ENCODE results near the gene TRAPPC10. TPM values are rescaled to one million over a fixed set of nuclear protein-coding genes. Genes with fewer than 3 reads are reported as not detected.

The TRAPPC10 gene
- total and polyA plus RNA-seq, 10 of the 15 experiments (the other 5 are each of a cell fraction or from before 2014, with no cell fraction given) = 1.1 to 39.6 (median 28.2) TPM

DNA sequence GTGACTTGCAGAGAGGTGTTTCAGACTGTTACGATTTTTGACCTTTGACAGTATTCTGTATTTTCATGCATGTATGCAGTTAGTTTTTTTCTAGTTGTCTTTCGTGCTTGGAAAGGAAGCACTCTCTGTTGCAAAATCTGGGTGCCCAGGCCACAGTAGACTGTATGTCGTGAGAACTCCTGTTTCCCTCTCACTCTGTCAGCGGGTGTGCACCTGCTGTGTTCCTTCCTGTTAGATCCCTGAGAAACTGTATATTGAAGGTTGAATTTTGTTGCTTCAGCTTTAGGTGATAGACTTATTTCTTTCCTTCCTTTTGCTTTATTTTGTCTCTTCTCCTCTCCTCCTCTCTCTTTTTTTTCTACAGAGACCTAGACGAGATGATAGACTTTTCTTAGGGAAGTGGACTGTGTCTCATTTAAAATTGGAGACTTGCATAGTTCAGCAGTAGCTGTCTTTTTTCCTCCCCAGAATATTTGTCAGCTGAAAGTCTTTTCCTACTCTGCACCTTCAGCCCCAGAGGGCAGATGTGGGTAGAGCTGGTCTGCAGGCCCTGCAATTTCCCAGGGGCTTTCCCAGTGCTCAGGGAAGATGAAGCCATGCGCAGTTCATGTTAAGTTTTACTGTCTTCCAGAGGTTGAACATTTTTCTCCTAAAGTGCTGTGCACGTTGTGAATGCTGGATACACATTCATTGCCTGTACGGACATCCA is 1.4 kb downstream of the TRAPPC10 start:
- FAIRE-seq = peak; percentile 59
- H3K27me3 ChIP-seq (replicated peaks in 1 of 2; ENCODE audit: control insufficient read depth in 2 of 2, insufficient read depth in 2 of 2, low read length in 1 of 2) = no peaks in the 10 kb centered on the region
- CTCF ChIA-PET = interaction anchor here (0.6 to 2.0 kb wide), 8 partner anchors 8 to 1123 kb away, joined by 3 to 10 read pairs (median 4); no protein-coding TSS in a partner anchor
- no peaks in the 10 kb centered on the region for H4K20me1 ChIP-seq (ENCODE audit: control insufficient read depth, insufficient read depth)
- peak overlapping the region; percentile 95 for H3K4me2 ChIP-seq (ENCODE audit: control insufficient read depth, insufficient read depth)
- no peak overlapping the region for H2AFZ ChIP-seq (ENCODE audit: control insufficient read depth, low read depth, low read length)
- H3K4me3 ChIP-seq = peak overlapping the region; percentile 88
- POLR2A ChIA-PET = interaction anchor here (0.6 to 1.9 kb wide), 7 partner anchors 8 to 209 kb away, joined by 3 to 10 read pairs (median 4); no protein-coding TSS in a partner anchor
- H3K4me1 ChIP-seq (ENCODE audit: control insufficient read depth, insufficient read depth, low read length) = peaks cover 6% of the 10 kb centered on the region
- no peaks in the 10 kb centered on the region for H3K9me3 ChIP-seq (replicated peaks; ENCODE audit: control insufficient read depth, insufficient read depth, low read length)
- peak overlapping the region; percentile 79 for H3K27ac ChIP-seq (ENCODE audit: control insufficient read depth, insufficient read depth)
- peaks cover 67% of the 10 kb centered on the region for H3K79me2 ChIP-seq (ENCODE audit: control insufficient read depth, insufficient read depth, low read length)
- in situ Hi-C loops (cut with MboI) (no loop called here), intact Hi-C loops (cut with micrococcal nuclease; ENCODE audit: unreplicated experiment) (no loop called here)
- 1% methylated on average over 8 of the region's 8 CpGs for WGBS (ENCODE audit: insufficient coverage, insufficient replicate concordance, low lambda C conversion rate, missing lambda C conversion rate)
- peak; percentile 56 for ATAC-seq
- peak; percentile 32 for DNase-seq (ENCODE audit: low read depth, low spot score)
- RAD21 ChIA-PET (ENCODE audit: unreplicated experiment) = interaction anchor here (0.9 to 1.8 kb wide), 4 partner anchors 10 to 780 kb away, joined by 4 to 7 read pairs (median 4); no protein-coding TSS in a partner anchor
- TSS peak; percentile 52 for BruUV-seq (replicated peaks)
- peak overlapping the region; percentile 82 for H3K9ac ChIP-seq (ENCODE audit: control insufficient read depth, insufficient read depth, low read length)
- SMC1A ChIA-PET (ENCODE audit: uncharacterized antibody, unreplicated experiment) = interaction anchor here (0.6 to 2.6 kb wide), 9 partner anchors 10 to 158 kb away, joined by 3 to 11 read pairs (median 3); no protein-coding TSS in a partner anchor
- no peaks in the 10 kb centered on the region for H3K36me3 ChIP-seq (ENCODE audit: control insufficient read depth in 2 of 2, insufficient read depth in 2 of 2, low read length in 1 of 2)
- TF ChIP-seq DPF2 (IDR thresholded peaks at IDR 0.05) = no peak
- no peak for TF ChIP-seq SP1 (IDR thresholded peaks at IDR 0.05; ENCODE audit: low read depth, low read length)
- TF ChIP-seq RCOR1 (conservative IDR thresholded peaks at IDR 0.05; ENCODE audit: low read depth, low read length) = no peak
- TF ChIP-seq ZZZ3 (IDR thresholded peaks at IDR 0.05; ENCODE audit: control insufficient read depth, insufficient read length, low read depth) = no peak
- TF ChIP-seq BMI1 (IDR thresholded peaks at IDR 0.05; ENCODE audit: borderline replicate concordance) = no peak
- TF ChIP-seq EP300 (IDR thresholded peaks at IDR 0.05; ENCODE audit: borderline replicate concordance in 1 of 2, control insufficient read depth in 1 of 2, low read depth in 2 of 2, low read length in 2 of 2) = peak in 1 of 2 experiments; percentile 45; a peak in 1 of 4 replicates
- no peak for TF ChIP-seq STAT1 (conservative IDR thresholded peaks at IDR 0.05)
- TF ChIP-seq, protein P1, sequence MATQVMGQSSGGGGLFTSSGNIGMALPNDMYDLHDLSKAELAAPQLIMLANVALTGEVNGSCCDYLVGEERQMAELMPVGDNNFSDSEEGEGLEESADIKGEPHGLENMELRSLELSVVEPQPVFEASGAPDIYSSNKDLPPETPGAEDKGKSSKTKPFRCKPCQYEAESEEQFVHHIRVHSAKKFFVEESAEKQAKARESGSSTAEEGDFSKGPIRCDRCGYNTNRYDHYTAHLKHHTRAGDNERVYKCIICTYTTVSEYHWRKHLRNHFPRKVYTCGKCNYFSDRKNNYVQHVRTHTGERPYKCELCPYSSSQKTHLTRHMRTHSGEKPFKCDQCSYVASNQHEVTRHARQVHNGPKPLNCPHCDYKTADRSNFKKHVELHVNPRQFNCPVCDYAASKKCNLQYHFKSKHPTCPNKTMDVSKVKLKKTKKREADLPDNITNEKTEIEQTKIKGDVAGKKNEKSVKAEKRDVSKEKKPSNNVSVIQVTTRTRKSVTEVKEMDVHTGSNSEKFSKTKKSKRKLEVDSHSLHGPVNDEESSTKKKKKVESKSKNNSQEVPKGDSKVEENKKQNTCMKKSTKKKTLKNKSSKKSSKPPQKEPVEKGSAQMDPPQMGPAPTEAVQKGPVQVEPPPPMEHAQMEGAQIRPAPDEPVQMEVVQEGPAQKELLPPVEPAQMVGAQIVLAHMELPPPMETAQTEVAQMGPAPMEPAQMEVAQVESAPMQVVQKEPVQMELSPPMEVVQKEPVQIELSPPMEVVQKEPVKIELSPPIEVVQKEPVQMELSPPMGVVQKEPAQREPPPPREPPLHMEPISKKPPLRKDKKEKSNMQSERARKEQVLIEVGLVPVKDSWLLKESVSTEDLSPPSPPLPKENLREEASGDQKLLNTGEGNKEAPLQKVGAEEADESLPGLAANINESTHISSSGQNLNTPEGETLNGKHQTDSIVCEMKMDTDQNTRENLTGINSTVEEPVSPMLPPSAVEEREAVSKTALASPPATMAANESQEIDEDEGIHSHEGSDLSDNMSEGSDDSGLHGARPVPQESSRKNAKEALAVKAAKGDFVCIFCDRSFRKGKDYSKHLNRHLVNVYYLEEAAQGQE (IDR thresholded peaks at IDR 0.05; ENCODE audit: low read depth, low read length) = no peak
- TF ChIP-seq, protein P2, sequence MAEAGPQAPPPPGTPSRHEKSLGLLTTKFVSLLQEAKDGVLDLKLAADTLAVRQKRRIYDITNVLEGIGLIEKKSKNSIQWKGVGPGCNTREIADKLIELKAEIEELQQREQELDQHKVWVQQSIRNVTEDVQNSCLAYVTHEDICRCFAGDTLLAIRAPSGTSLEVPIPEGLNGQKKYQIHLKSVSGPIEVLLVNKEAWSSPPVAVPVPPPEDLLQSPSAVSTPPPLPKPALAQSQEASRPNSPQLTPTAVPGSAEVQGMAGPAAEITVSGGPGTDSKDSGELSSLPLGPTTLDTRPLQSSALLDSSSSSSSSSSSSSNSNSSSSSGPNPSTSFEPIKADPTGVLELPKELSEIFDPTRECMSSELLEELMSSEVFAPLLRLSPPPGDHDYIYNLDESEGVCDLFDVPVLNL (IDR thresholded peaks at IDR 0.05; ENCODE audit: low read depth, low read length) = no peak
- TF ChIP-seq BHLHE40 (IDR thresholded peaks at IDR 0.05; ENCODE audit: borderline replicate concordance in 1 of 2, low read depth in 2 of 2, low read length in 1 of 2) = 0 out of 4 replicates have a peak, but pooled peaks of 1 of the 2 experiments have one; percentile 3
- TF ChIP-seq SREBF1 (IDR thresholded peaks at IDR 0.05; ENCODE audit: low read length) = no peak
- TF ChIP-seq PML (IDR thresholded peaks at IDR 0.05; ENCODE audit: low read length) = 0 out of 2 replicates have a peak, but pooled peaks have one; percentile 44
- no peak for TF ChIP-seq ZSCAN29 (IDR thresholded peaks at IDR 0.05)
- TF ChIP-seq CEBPB (IDR thresholded peaks at IDR 0.05; ENCODE audit: borderline replicate concordance in 1 of 2, low read depth in 2 of 2, low read length in 2 of 2) = no peak
- TF ChIP-seq IKZF1 (conservative IDR thresholded peaks at IDR 0.05) = peak; percentile 37
- TF ChIP-seq, protein P3, sequence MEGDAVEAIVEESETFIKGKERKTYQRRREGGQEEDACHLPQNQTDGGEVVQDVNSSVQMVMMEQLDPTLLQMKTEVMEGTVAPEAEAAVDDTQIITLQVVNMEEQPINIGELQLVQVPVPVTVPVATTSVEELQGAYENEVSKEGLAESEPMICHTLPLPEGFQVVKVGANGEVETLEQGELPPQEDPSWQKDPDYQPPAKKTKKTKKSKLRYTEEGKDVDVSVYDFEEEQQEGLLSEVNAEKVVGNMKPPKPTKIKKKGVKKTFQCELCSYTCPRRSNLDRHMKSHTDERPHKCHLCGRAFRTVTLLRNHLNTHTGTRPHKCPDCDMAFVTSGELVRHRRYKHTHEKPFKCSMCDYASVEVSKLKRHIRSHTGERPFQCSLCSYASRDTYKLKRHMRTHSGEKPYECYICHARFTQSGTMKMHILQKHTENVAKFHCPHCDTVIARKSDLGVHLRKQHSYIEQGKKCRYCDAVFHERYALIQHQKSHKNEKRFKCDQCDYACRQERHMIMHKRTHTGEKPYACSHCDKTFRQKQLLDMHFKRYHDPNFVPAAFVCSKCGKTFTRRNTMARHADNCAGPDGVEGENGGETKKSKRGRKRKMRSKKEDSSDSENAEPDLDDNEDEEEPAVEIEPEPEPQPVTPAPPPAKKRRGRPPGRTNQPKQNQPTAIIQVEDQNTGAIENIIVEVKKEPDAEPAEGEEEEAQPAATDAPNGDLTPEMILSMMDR (IDR thresholded peaks at IDR 0.05 in 2 of 3, conservative IDR thresholded peaks at IDR 0.05 in 1 of 3; ENCODE audit: control insufficient read depth in 2 of 3, extremely low read depth in 1 of 3, insufficient read depth in 1 of 3, low read depth in 3 of 3, low read length in 3 of 3) = peak in 1 of 3 experiments; percentile 33; a peak in 2 of 6 replicates
- TF ChIP-seq POLR2A (IDR thresholded peaks at IDR 0.05; ENCODE audit: low read depth, low read length) = no peak

Measured in GM12878 (cell line).